ENCODE data around the gene HARBI1.

GRCh38 chr11:46555267-46556054, 61.6 kb downstream of the HARBI1 start:
- no peak for TF ChIP-seq CTCF (conservative IDR thresholded peaks at IDR 0.05; ENCODE audit: low read length)
- TF ChIP-seq EZH2phosphoT487 (IDR thresholded peaks at IDR 0.05; ENCODE audit: borderline replicate concordance) = no peak
